Mammary epithelial cell (primary cell): Measurements from ENCODE around the gene TMED4.

Source experiments
- EZH2 ChIP-seq: IDR thresholded peaks from 2 replicates; pipeline ENCODE4 v1.6.1; 2012; ENCODE audit warnings: low read length, inconsistent platforms, borderline replicate concordance
- TF ChIP-seq, protein P1 (sequence below), 2 donors: IDR thresholded peaks in 1 of 2; conservative IDR thresholded peaks in 1 of 2; 2 replicates each; pipeline ENCODE4 v1.5.1; 2011 to 2012; ENCODE audit warnings: inconsistent platforms in 2 of 2, low read length in 2 of 2, mild to moderate bottlenecking in 2 of 2, control low read depth in 1 of 2, low read depth in 1 of 2; ENCODE audit not compliant: insufficient read depth in 1 of 2; ENCODE audit errors: extremely low read depth in 1 of 2

DNA sequence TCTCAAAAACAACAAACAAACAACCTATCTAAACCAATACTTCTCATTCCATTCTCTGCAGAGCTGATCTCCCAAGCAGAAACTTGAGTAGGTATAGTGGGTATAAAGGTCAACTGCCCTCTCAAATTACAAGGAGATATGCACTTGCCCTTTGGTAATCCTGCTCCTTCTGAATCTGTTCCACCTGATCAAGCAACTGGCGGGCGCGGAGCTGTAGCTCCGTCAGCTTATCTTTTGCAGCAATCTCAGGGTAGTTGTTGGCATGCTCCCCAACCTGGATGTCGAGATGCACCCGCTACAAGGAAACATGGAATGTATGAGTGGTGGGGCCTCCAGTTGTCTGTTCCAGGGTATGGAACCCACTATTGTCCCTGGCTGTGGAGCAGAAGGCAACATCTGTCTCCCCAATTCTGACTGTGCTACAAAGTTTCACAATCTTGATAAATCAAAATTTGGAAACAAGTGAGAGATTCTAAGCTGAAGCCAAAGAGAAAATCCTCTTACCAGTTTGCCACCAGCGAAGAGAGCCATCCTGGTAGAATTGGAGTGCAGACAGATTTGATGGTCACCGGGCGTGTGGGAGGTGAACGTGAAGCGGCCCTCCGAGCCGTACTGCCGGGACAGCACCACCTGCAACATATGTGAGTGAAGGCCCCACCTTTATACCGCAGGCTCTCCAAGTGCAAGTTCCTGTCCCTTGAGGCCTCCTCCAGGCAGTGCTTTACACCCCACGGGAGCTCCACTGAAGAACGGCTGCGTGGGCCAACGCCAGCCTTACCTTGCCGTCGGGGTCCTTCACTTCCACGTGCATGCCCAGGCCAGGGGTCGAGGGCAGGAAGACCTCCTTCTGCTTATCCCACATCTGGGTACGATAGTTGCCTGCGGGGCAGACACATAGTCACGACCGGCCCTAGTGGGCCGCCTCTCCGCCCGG is 819 bp downstream of the TMED4 start:
- no peak for TF ChIP-seq EZH2
- TF ChIP-seq, protein P1, sequence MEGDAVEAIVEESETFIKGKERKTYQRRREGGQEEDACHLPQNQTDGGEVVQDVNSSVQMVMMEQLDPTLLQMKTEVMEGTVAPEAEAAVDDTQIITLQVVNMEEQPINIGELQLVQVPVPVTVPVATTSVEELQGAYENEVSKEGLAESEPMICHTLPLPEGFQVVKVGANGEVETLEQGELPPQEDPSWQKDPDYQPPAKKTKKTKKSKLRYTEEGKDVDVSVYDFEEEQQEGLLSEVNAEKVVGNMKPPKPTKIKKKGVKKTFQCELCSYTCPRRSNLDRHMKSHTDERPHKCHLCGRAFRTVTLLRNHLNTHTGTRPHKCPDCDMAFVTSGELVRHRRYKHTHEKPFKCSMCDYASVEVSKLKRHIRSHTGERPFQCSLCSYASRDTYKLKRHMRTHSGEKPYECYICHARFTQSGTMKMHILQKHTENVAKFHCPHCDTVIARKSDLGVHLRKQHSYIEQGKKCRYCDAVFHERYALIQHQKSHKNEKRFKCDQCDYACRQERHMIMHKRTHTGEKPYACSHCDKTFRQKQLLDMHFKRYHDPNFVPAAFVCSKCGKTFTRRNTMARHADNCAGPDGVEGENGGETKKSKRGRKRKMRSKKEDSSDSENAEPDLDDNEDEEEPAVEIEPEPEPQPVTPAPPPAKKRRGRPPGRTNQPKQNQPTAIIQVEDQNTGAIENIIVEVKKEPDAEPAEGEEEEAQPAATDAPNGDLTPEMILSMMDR (conservative IDR thresholded peaks at IDR 0.05 in 1 of 2, IDR thresholded peaks at IDR 0.05 in 1 of 2; ENCODE audit: extremely low read depth in 1 of 2, insufficient read depth in 1 of 2, low read depth in 1 of 2, low read length in 2 of 2) = no peak
